ENCODE measurements around the gene ERCC6L. TPM values are rescaled to one million over a fixed set of nuclear protein-coding genes. Genes with fewer than 3 reads are reported as not detected.

The ERCC6L gene
- 10 to 100 TPM; 13.2 to 16.1 TPM for total RNA-seq

- H3K27ac Mint-ChIP-seq: no peak within 1 kb of the TSS
- no peaks in the 10 kb centered on the region for H3K36me3 Mint-ChIP-seq (ENCODE audit: low read depth)
- no peaks in the 10 kb centered on the region for H3K27me3 Mint-ChIP-seq
- ATAC-seq (replicated peaks): peak; percentile 97
- H3K4me1 Mint-ChIP-seq: peaks cover 5% of the 10 kb centered on the region
- H3K4me3 Mint-ChIP-seq: peak within 1 kb of the TSS; percentile 80
- H3K9me3 Mint-ChIP-seq: no peaks in the 10 kb centered on the region
These were observed at the start of gene ERCC6L for GRCh38 chrX:72238721-72239475. Gene ERCC6L (minus strand): TSS chrX:72239027. CDS start chrX:72238911, 116 bp downstream.

GRCh38 chrX:72282302-72282701, 43.5 kb upstream of the ERCC6L start:
- Mint-ChIP-seq H3K36me3 (ENCODE audit: low read depth) (no peaks in the 10 kb centered on the region), H3K9me3 (no peaks in the 10 kb centered on the region), H3K27me3 (peaks cover 6% of the 10 kb centered on the region), H3K4me3 (no peak overlapping the region), H3K27ac (no peak overlapping the region), H3K4me1 (no peaks in the 10 kb centered on the region)
- ATAC-seq (replicated peaks): no peak

- Mint-ChIP-seq H3K36me3 (ENCODE audit: low read depth) (peaks cover 18% of the 10 kb centered on the region), H3K27me3 (peaks cover 6% of the 10 kb centered on the region), H3K9me3 (no peaks in the 10 kb centered on the region), H3K27ac (no peak overlapping the region), H3K4me3 (no peak overlapping the region), H3K4me1 (no peaks in the 10 kb centered on the region)
- ATAC-seq (replicated peaks): no peak
These were observed 41.6 kb upstream of the ERCC6L start for GRCh38 chrX:72280321-72280845.

- Mint-ChIP-seq H3K36me3 (ENCODE audit: low read depth) (peaks cover 56% of the 10 kb centered on the region), H3K27me3 (peaks cover 6% of the 10 kb centered on the region), H3K27ac (peak overlapping the region; percentile 90), H3K9me3 (no peaks in the 10 kb centered on the region), H3K4me1 (peaks cover 33% of the 10 kb centered on the region), H3K4me3 (peak overlapping the region; percentile 91)
- ATAC-seq (replicated peaks): no peak
These were observed 37.7 kb upstream of the ERCC6L start for GRCh38 chrX:72276478-72276953.

GRCh38 chrX:72274526-72274925, 35.7 kb upstream of the ERCC6L start:
- H3K27me3 Mint-ChIP-seq: no peaks in the 10 kb centered on the region
- no peaks in the 10 kb centered on the region for H3K9me3 Mint-ChIP-seq
- H3K4me3 Mint-ChIP-seq: peak overlapping the region; percentile 91
- peaks cover 34% of the 10 kb centered on the region for H3K4me1 Mint-ChIP-seq
- no peak for ATAC-seq (replicated peaks)
- peaks cover 74% of the 10 kb centered on the region for H3K36me3 Mint-ChIP-seq (ENCODE audit: low read depth)
- peak overlapping the region; percentile 90 for H3K27ac Mint-ChIP-seq

- peak overlapping the region; percentile 91 for H3K4me3 Mint-ChIP-seq
- no peaks in the 10 kb centered on the region for H3K27me3 Mint-ChIP-seq
- H3K9me3 Mint-ChIP-seq: no peaks in the 10 kb centered on the region
- peak; percentile 10 for ATAC-seq (replicated peaks)
- peak overlapping the region; percentile 90 for H3K27ac Mint-ChIP-seq
- peaks cover 82% of the 10 kb centered on the region for H3K36me3 Mint-ChIP-seq (ENCODE audit: low read depth)
- peaks cover 34% of the 10 kb centered on the region for H3K4me1 Mint-ChIP-seq
These were observed 34.9 kb upstream of the ERCC6L start for GRCh38 chrX:72273718-72274117.

- Mint-ChIP-seq H3K27me3 (no peaks in the 10 kb centered on the region), H3K27ac (peak overlapping the region; percentile 81), H3K4me3 (peak overlapping the region; percentile 91), H3K4me1 (peaks cover 34% of the 10 kb centered on the region), H3K36me3 (ENCODE audit: low read depth) (peaks cover 90% of the 10 kb centered on the region), H3K9me3 (no peaks in the 10 kb centered on the region)
- peak; percentile 60 for ATAC-seq (replicated peaks)
These were observed 34.0 kb upstream of the ERCC6L start for GRCh38 chrX:72272868-72273267.

GRCh38 chrX:72271812-72272211, 33.0 kb upstream of the ERCC6L start:
- H3K27ac Mint-ChIP-seq: peak overlapping the region; percentile 81
- no peak for ATAC-seq (replicated peaks)
- H3K4me3 Mint-ChIP-seq: peak overlapping the region; percentile 91
- peaks cover 34% of the 10 kb centered on the region for H3K4me1 Mint-ChIP-seq
- no peaks in the 10 kb centered on the region for H3K27me3 Mint-ChIP-seq
- H3K9me3 Mint-ChIP-seq: no peaks in the 10 kb centered on the region
- H3K36me3 Mint-ChIP-seq (ENCODE audit: low read depth): peaks cover 92% of the 10 kb centered on the region

- no peaks in the 10 kb centered on the region for H3K9me3 Mint-ChIP-seq
- peak overlapping the region; percentile 81 for H3K27ac Mint-ChIP-seq
- peaks cover 87% of the 10 kb centered on the region for H3K36me3 Mint-ChIP-seq (ENCODE audit: low read depth)
- H3K27me3 Mint-ChIP-seq: no peaks in the 10 kb centered on the region
- peaks cover 34% of the 10 kb centered on the region for H3K4me1 Mint-ChIP-seq
- H3K4me3 Mint-ChIP-seq: peak overlapping the region; percentile 91
- no peak for ATAC-seq (replicated peaks)
These were observed 32.4 kb upstream of the ERCC6L start for GRCh38 chrX:72271091-72271788.

- no peak overlapping the region for H3K27ac Mint-ChIP-seq
- H3K9me3 Mint-ChIP-seq: no peaks in the 10 kb centered on the region
- H3K4me1 Mint-ChIP-seq: peaks cover 34% of the 10 kb centered on the region
- H3K36me3 Mint-ChIP-seq (ENCODE audit: low read depth): peaks cover 78% of the 10 kb centered on the region
- H3K27me3 Mint-ChIP-seq: no peaks in the 10 kb centered on the region
- H3K4me3 Mint-ChIP-seq: peak overlapping the region; percentile 50
- no peak for ATAC-seq (replicated peaks)
These were observed 31.6 kb upstream of the ERCC6L start for GRCh38 chrX:72270316-72270866.

- Mint-ChIP-seq H3K27ac (peak overlapping the region; percentile 89), H3K36me3 (ENCODE audit: low read depth) (peaks cover 72% of the 10 kb centered on the region), H3K4me3 (peak overlapping the region; percentile 50), H3K27me3 (no peaks in the 10 kb centered on the region), H3K9me3 (no peaks in the 10 kb centered on the region), H3K4me1 (peaks cover 29% of the 10 kb centered on the region)
- peak; percentile 71 for ATAC-seq (replicated peaks)
These were observed 30.9 kb upstream of the ERCC6L start for GRCh38 chrX:72269671-72270251.

GRCh38 chrX:72268597-72269365, 30.0 kb upstream of the ERCC6L start:
- peak overlapping the region; percentile 89 for H3K27ac Mint-ChIP-seq

GRCh38 chrX:72265263-72265662, 26.4 kb upstream of the ERCC6L start:
- H3K4me3 Mint-ChIP-seq: no peak overlapping the region
- H3K27ac Mint-ChIP-seq: no peak overlapping the region
- ATAC-seq (replicated peaks): no peak
- H3K27me3 Mint-ChIP-seq: no peaks in the 10 kb centered on the region
- H3K4me1 Mint-ChIP-seq: no peaks in the 10 kb centered on the region
- H3K9me3 Mint-ChIP-seq: no peaks in the 10 kb centered on the region
- peaks cover 30% of the 10 kb centered on the region for H3K36me3 Mint-ChIP-seq (ENCODE audit: low read depth)

More at GRCh38 chrX:72268597-72269365, 30.0 kb upstream of the ERCC6L start:
- H3K27me3 Mint-ChIP-seq: no peaks in the 10 kb centered on the region
- no peak overlapping the region for H3K4me3 Mint-ChIP-seq
- H3K9me3 Mint-ChIP-seq: no peaks in the 10 kb centered on the region
- no peak for ATAC-seq (replicated peaks)
- H3K4me1 Mint-ChIP-seq: peaks cover 19% of the 10 kb centered on the region
- peaks cover 62% of the 10 kb centered on the region for H3K36me3 Mint-ChIP-seq (ENCODE audit: low read depth)
